ENCODE measurements around the gene FAM43A. TPM values are rescaled to one million over a fixed set of nuclear protein-coding genes. Genes with fewer than 3 reads are reported as not detected.

FAM43A gene
- total RNA-seq, 4 donors from 2014 or later, result 24.5 to 42.8 (median 32.5) TPM

DNA sequence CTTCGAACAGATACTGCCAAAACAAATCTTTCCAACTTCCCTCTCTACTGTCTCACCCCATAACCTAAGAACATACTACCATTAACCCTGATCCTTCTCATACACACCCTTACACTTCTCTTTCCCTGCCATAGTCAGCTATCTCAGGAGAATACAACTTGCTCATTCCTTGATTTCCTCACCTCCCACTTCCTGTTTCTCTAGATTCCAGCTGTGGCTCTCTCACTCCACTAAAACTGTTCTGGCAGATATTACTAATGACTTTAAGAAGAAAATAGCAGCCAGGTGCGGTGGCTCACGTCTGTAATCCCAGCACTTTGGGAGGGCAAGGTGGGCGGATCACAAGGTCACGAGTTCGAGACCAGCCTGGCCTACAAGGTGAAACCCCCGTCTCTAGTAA is 18.3 kb upstream of the FAM43A start:
- peaks cover 21 to 70% (median 61%) of the 10 kb centered on the region in 4 donors for H3K36me3 ChIP-seq
- intact Hi-C loops (cut with DNase I), result no loop called here
- WGBS, result 78% methylated on average over 7 of the region's 7 CpGs

DNA sequence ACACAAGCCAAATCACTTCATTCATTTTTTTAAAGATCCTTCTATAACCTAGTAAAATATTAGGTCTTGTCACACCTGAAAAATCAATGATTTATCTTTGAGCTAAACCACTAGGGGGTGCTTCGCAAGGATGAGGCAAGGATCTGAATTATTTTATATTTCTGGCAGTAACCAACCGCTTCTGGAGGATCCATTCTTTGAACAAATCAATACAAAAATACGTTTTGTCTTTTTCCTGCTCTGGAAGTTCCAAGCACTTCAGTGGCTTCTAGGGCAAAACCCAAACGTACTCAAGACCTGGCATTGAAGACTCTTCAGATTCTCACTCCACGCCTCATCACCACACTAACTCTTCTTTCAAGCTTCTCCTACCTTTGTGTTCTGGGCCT is 14.2 kb upstream of the FAM43A start:
- peaks cover 19 to 32% (median 23%) of the 10 kb centered on the region in 4 donors for H3K4me1 ChIP-seq
- peak; percentile 4 for DNase-seq (ENCODE audit: extremely low spot score)
- peaks cover 3 to 33% (median 25%) of the 10 kb centered on the region in 4 donors for H3K36me3 ChIP-seq
- H3K4me3 ChIP-seq, result peak overlapping the region; percentile 64 to 81 (median 74)
- WGBS, result 2% methylated on average over 5 of the region's 5 CpGs
- peaks cover 0 to 12% (median 0%) of the 10 kb centered on the region in 4 donors for H3K27me3 ChIP-seq
- intact Hi-C loops (cut with DNase I), result no loop called here
- peak overlapping the region; percentile 87 to 90 (median 88) for H3K27ac ChIP-seq (replicated peaks in 1 of 4)
- no peaks in the 10 kb centered on the region for H3K9me3 ChIP-seq
- TF ChIP-seq EP300 (IDR thresholded peaks at IDR 0.05), result no peak
- no peak for TF ChIP-seq POLR2AphosphoS5 (IDR thresholded peaks at IDR 0.05)
- TF ChIP-seq POLR2A (IDR thresholded peaks at IDR 0.05; ENCODE audit: low read depth), result no peak
- TF ChIP-seq, protein P1, sequence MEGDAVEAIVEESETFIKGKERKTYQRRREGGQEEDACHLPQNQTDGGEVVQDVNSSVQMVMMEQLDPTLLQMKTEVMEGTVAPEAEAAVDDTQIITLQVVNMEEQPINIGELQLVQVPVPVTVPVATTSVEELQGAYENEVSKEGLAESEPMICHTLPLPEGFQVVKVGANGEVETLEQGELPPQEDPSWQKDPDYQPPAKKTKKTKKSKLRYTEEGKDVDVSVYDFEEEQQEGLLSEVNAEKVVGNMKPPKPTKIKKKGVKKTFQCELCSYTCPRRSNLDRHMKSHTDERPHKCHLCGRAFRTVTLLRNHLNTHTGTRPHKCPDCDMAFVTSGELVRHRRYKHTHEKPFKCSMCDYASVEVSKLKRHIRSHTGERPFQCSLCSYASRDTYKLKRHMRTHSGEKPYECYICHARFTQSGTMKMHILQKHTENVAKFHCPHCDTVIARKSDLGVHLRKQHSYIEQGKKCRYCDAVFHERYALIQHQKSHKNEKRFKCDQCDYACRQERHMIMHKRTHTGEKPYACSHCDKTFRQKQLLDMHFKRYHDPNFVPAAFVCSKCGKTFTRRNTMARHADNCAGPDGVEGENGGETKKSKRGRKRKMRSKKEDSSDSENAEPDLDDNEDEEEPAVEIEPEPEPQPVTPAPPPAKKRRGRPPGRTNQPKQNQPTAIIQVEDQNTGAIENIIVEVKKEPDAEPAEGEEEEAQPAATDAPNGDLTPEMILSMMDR (IDR thresholded peaks at IDR 0.05), result peak; percentile 37 to 50 (median 41)

More for the DNA sequence above, 18.3 kb upstream of the FAM43A start:
- peak; percentile 14 for DNase-seq (ENCODE audit: extremely low spot score)
- Histone ChIP-seq H3K27me3 (no peaks in the 10 kb centered on the region), H3K27ac (replicated peaks in 1 of 4) (no peak overlapping the region), H3K9me3 (no peaks in the 10 kb centered on the region), H3K4me3 (no peak overlapping the region), H3K4me1 (peaks cover 13 to 26% (median 16%) of the 10 kb centered on the region in 4 donors)
- TF ChIP-seq, protein P1 (IDR thresholded peaks at IDR 0.05), result no peak
- TF ChIP-seq EP300 (IDR thresholded peaks at IDR 0.05) (no peak), POLR2A (IDR thresholded peaks at IDR 0.05; ENCODE audit: low read depth) (no peak), POLR2AphosphoS5 (IDR thresholded peaks at IDR 0.05) (no peak)

DNA sequence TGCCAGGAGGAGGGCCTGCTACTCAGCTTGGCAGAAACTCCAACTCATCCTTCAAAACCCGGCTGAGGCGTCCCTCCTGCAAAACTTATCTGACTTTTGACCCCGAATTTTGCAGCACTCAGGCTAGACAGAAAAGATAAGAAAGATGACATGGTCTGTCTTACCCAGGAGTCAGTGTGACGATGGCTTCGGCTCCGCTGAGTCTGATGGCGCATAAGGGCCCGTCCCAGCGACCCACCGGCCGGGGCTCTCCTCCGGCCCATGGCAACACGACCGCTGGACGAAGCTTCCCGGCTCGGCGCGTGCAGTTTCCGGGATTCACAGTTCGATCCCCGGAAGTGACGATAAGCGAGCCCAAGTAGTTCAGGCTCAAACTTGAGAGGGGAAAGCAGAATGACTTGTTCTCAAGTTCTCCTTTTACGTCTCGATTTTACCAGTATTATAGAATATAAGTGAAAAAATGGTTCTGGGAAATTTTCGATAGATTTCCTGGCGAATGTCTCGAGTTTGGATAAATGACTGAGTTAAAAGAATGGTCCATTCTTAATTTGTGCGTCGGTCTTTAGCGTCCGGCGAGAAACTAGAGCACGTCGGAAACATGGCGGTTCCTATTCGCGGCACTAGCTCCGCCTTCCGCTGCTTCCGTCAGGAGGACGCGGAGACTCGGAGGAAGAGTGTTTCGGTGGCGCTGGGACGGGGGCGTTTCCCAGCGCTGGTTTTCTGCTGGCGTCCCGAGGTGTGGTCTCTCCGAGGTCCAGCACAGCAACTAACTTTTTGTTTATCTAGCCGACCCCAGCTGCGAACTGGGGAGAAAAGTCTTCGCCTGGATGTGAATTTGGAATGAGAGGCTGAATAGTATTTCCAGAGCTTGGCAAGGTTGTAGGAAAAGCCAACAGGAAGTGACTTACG is 13.5 kb upstream of the FAM43A start, which contains the start of gene LSG1:
LSG1 (minus strand) TSS at position 292 of the 909 bp plus-strand sequence; CDS start at position 263, 29 bp downstream.
- Histone ChIP-seq H3K27ac (replicated peaks in 1 of 4) (peak within 1 kb of the TSS; percentile 87 to 90 (median 88)), H3K4me3 (peak within 1 kb of the TSS; percentile 64 to 81 (median 74)), H3K9me3 (no peaks in the 10 kb centered on the region), H3K36me3 (peaks cover 0 to 27% (median 19%) of the 10 kb centered on the region in 4 donors), H3K4me1 (peaks cover 19 to 32% (median 23%) of the 10 kb centered on the region in 4 donors), H3K27me3 (peaks cover 0 to 17% (median 0%) of the 10 kb centered on the region in 4 donors)
- intact Hi-C loops (cut with DNase I), result no loop called here
- peak; percentile 98 for DNase-seq (ENCODE audit: extremely low spot score)
- WGBS, result 0% methylated on average over 33 of the region's 57 CpGs
- TF ChIP-seq POLR2AphosphoS5 (IDR thresholded peaks at IDR 0.05) (peak; percentile 80 to 89), POLR2A (IDR thresholded peaks at IDR 0.05; ENCODE audit: low read depth) (no peak)
- TF ChIP-seq, protein P1 (IDR thresholded peaks at IDR 0.05), result peak in 1 of 3 experiments; percentile 34

DNA sequence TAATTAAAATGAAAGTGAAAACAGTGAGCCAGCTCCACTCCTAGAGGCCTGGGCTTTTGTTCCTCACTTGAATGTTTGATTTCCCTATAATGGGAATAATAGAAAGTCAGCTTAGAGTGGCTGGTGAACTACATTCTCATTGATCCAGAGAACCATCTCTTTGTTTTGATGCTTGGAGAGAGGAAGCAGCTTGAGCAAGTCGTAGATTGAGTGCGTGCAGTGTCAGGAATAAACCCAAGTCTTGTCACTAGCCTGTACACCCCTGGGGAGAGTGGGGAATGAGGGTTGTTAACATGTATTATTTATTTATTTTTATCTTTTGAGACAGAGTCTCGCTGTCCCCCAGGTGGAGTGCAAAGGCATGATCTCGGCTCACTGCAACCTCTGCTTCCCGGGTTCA is 12.8 kb upstream of the FAM43A start:
- peaks cover 0 to 19% (median 0%) of the 10 kb centered on the region in 4 donors for H3K27me3 ChIP-seq
- no peaks in the 10 kb centered on the region for H3K9me3 ChIP-seq
- H3K36me3 ChIP-seq, result peaks cover 0 to 22% (median 16%) of the 10 kb centered on the region in 4 donors
- intact Hi-C loops (cut with DNase I), result no loop called here
- H3K4me1 ChIP-seq, result peaks cover 19 to 32% (median 23%) of the 10 kb centered on the region in 4 donors
- H3K4me3 ChIP-seq, result peak overlapping the region; percentile 64 to 81 (median 74)
- peak; percentile 37 for DNase-seq (ENCODE audit: extremely low spot score)
- TF ChIP-seq EP300 (IDR thresholded peaks at IDR 0.05) (no peak), POLR2A (IDR thresholded peaks at IDR 0.05; ENCODE audit: low read depth) (no peak), POLR2AphosphoS5 (IDR thresholded peaks at IDR 0.05) (no peak)
- TF ChIP-seq, protein P1 (IDR thresholded peaks at IDR 0.05), result no peak
- peak overlapping the region; percentile 87 to 90 (median 88) for H3K27ac ChIP-seq (replicated peaks in 1 of 4)
- 34% methylated on average over 5 of the region's 5 CpGs for whole genome bisulfite sequencing
